Measurements from ENCODE around the gene ISL2. TPM values are rescaled to one million over a fixed set of nuclear protein-coding genes. Genes with fewer than 3 reads are reported as not detected.
A peak's percentile ranks its signal among the peaks of the same experiment; 100 is the strongest.

The ISL2 gene
- total and polyA plus RNA-seq, 9 of the 15 experiments (the other 6 are each of a cell fraction or from before 2014, with no cell fraction given): 0.15 to 23.7 (median 4.0) TPM

DNA sequence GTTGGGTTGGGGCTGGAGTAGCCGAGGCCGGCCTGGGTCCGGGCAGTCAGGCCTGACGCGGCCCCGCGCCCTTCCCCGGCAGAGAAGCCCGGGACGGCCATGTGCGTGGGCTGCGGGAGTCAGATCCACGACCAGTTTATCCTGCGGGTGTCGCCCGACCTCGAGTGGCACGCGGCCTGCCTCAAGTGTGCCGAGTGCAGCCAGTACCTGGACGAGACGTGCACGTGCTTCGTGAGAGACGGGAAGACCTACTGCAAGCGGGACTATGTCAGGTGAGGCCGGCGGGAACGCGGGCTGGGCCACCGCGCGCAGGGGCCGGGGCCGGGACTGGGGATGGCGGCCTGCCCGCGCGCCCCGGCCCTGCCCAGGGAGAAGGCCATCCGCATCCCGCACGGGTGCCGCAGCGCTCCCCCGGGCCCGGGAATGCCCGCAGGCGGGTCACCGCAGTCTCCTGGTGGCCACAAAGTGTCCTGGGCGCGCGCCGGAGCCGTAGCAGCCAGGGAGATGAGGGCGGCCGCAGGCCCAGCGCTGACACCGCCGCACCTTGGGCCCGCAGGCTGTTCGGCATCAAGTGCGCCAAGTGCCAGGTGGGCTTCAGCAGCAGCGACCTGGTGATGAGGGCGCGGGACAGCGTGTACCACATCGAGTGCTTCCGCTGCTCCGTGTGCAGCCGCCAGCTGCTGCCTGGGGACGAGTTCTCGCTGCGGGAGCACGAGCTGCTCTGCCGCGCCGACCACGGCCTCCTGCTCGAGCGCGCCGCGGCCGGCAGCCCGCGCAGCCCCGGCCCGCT lies 1.3 kb downstream of the ISL2 start (continued):
- TF ChIP-seq, protein P1, sequence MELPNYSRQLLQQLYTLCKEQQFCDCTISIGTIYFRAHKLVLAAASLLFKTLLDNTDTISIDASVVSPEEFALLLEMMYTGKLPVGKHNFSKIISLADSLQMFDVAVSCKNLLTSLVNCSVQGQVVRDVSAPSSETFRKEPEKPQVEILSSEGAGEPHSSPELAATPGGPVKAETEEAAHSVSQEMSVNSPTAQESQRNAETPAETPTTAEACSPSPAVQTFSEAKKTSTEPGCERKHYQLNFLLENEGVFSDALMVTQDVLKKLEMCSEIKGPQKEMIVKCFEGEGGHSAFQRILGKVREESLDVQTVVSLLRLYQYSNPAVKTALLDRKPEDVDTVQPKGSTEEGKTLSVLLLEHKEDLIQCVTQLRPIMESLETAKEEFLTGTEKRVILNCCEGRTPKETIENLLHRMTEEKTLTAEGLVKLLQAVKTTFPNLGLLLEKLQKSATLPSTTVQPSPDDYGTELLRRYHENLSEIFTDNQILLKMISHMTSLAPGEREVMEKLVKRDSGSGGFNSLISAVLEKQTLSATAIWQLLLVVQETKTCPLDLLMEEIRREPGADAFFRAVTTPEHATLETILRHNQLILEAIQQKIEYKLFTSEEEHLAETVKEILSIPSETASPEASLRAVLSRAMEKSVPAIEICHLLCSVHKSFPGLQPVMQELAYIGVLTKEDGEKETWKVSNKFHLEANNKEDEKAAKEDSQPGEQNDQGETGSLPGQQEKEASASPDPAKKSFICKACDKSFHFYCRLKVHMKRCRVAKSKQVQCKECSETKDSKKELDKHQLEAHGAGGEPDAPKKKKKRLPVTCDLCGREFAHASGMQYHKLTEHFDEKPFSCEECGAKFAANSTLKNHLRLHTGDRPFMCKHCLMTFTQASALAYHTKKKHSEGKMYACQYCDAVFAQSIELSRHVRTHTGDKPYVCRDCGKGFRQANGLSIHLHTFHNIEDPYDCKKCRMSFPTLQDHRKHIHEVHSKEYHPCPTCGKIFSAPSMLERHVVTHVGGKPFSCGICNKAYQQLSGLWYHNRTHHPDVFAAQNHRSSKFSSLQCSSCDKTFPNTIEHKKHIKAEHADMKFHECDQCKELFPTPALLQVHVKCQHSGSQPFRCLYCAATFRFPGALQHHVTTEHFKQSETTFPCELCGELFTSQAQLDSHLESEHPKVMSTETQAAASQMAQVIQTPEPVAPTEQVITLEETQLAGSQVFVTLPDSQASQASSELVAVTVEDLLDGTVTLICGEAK (IDR thresholded peaks at IDR 0.05): no peak
- TF ChIP-seq, protein P1 (CRISPR knock-in tag; IDR thresholded peaks at IDR 0.05): no peak
- TF ChIP-seq CREBBP (IDR thresholded peaks at IDR 0.05; ENCODE audit: low read depth, low read length) (no peak), MCM5 (IDR thresholded peaks at IDR 0.05; ENCODE audit: low read depth) (no peak), HDAC1 (IDR thresholded peaks at IDR 0.05) (no peak), ZBTB7A (IDR thresholded peaks at IDR 0.05; ENCODE audit: borderline replicate concordance, control insufficient read depth, low read depth, low read length) (peak; percentile 4; the same call in 1 of the 2 replicates), ZSCAN29 (IDR thresholded peaks at IDR 0.05) (no peak), MXD1 (CRISPR knock-in tag; IDR thresholded peaks at IDR 0.05; ENCODE audit: borderline replicate concordance, poor library complexity, severe bottlenecking) (peak; percentile 13), ZBED1 (IDR thresholded peaks at IDR 0.05) (no peak), GTF2E2 (tag; IDR thresholded peaks at IDR 0.05) (no peak), POLR2H (tag; IDR thresholded peaks at IDR 0.05; ENCODE audit: low read depth) (no peak), RB1 (IDR thresholded peaks at IDR 0.05; ENCODE audit: low read depth) (peak; percentile 39; the same call in 1 of the 2 replicates), ARID3A (IDR thresholded peaks at IDR 0.05; ENCODE audit: borderline replicate concordance, low read depth, low read length) (no peak), RBM34 (IDR thresholded peaks at IDR 0.05; ENCODE audit: borderline replicate concordance, insufficient read depth, low read length) (no peak)
- TF ChIP-seq, protein P2, sequence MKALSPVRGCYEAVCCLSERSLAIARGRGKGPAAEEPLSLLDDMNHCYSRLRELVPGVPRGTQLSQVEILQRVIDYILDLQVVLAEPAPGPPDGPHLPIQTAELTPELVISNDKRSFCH (CRISPR knock-in tag; IDR thresholded peaks at IDR 0.05): no peak
- TF ChIP-seq, protein P2 (tag; IDR thresholded peaks at IDR 0.05): 0 out of 2 replicates have a peak, but pooled peaks have one; percentile 41
